Measurements from ENCODE around the gene OR2AG2. TPM values are rescaled to one million over a fixed set of nuclear protein-coding genes. Genes with fewer than 3 reads are reported as not detected.

Gene OR2AG2
- total RNA-seq, 1 donor from 2014 or later: 0.27 TPM

DNA sequence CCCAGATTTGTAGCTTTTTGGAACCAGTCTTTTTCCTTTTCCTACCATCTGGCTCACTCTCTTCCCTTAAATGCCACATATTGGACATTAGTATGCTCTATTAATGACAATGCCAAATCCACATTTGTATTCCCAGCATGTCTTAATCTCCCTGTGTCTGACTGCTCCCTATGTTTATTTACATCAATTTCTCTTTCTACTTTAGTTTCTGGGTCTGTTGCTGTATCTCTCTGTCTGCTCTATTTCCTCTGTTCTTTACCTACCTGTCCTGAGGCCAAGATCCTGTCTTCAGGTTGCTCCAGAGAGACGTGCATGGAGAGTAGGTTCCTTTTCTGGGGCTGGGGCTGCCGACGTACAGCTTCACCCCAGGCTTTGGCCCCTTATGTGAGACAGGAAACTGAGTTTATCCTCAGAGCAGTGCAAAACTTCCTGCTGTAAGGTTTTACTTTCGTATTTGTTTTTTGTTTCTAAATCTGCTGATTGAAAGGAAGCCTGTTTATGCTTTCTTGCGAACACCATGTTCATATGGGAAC is 25.6 kb downstream of the OR2AG2 start:
- DNase-seq (ENCODE audit: low spot score in 2 of 2, unreplicated experiment in 2 of 2): no peak
- H3K4me1 Mint-ChIP-seq: no peaks in the 10 kb centered on the region
- TF ChIP-seq, protein P1, sequence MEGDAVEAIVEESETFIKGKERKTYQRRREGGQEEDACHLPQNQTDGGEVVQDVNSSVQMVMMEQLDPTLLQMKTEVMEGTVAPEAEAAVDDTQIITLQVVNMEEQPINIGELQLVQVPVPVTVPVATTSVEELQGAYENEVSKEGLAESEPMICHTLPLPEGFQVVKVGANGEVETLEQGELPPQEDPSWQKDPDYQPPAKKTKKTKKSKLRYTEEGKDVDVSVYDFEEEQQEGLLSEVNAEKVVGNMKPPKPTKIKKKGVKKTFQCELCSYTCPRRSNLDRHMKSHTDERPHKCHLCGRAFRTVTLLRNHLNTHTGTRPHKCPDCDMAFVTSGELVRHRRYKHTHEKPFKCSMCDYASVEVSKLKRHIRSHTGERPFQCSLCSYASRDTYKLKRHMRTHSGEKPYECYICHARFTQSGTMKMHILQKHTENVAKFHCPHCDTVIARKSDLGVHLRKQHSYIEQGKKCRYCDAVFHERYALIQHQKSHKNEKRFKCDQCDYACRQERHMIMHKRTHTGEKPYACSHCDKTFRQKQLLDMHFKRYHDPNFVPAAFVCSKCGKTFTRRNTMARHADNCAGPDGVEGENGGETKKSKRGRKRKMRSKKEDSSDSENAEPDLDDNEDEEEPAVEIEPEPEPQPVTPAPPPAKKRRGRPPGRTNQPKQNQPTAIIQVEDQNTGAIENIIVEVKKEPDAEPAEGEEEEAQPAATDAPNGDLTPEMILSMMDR (IDR thresholded peaks at IDR 0.05; ENCODE audit: unreplicated experiment): no peak
- H3K9me3 Mint-ChIP-seq: no peaks in the 10 kb centered on the region
- peaks cover 19% of the 10 kb centered on the region for H3K27me3 Mint-ChIP-seq (ENCODE audit: low read depth)
- no peaks in the 10 kb centered on the region for H3K36me3 Mint-ChIP-seq
- H3K4me3 Mint-ChIP-seq: no peak overlapping the region
- no peak overlapping the region for H3K27ac Mint-ChIP-seq

DNA sequence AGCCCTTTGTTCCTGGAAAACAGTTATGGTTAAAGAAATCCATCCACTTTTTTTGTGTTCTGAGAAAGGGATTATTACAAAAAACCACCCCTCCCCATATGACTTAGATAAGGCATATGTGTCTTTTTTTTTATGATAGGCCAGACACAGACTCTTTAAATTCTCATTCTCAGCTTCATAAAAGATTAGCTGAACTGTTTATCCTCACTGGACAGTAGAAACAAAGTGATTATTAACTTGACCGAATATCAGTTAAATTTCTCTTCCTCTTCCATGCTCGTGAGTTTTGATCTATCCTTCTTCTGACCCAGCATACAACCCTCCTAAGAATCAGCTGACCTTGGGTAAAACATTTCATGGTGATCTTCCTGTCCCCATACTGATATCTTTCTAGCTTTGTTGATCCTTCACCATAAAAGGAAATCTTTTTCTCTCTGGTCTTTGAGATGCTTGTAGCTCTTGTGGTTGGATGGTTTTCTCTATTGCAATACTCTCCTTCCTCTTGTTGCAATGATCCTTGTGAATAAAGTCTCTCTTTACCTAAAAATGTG is 26.2 kb downstream of the OR2AG2 start:
- H3K27ac Mint-ChIP-seq: no peak overlapping the region
- H3K27me3 Mint-ChIP-seq (ENCODE audit: low read depth): peaks cover 19% of the 10 kb centered on the region
- H3K9me3 Mint-ChIP-seq: no peaks in the 10 kb centered on the region
- no peak overlapping the region for H3K4me3 Mint-ChIP-seq
- H3K4me1 Mint-ChIP-seq: no peaks in the 10 kb centered on the region
- no peak for DNase-seq (ENCODE audit: low spot score in 2 of 2, unreplicated experiment in 2 of 2)
- no peaks in the 10 kb centered on the region for H3K36me3 Mint-ChIP-seq
- TF ChIP-seq, protein P1 (IDR thresholded peaks at IDR 0.05; ENCODE audit: unreplicated experiment): no peak

DNA sequence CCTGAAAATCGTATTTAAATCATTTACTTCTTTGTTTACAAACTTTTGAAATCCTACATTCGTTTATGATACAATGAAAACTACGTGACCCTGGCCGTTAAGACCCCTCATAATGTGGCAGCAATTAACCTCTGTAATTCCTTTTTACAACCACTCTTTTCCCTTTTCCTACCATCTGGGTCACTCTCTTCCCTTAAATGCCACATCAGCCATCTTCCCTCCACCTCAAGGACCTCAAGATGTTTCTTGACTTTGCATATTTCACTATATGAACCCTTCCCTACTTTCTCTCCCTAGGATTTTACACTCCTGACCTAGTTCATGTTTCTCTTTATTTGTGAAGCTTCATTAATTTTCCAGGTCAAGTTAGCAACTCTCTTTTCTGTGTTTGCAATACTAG is 26.8 kb downstream of the OR2AG2 start:
- Mint-ChIP-seq H3K4me3 (no peak overlapping the region), H3K9me3 (no peaks in the 10 kb centered on the region), H3K36me3 (no peaks in the 10 kb centered on the region), H3K4me1 (no peaks in the 10 kb centered on the region), H3K27ac (no peak overlapping the region), H3K27me3 (ENCODE audit: low read depth) (peaks cover 19% of the 10 kb centered on the region)
- no peak for DNase-seq (ENCODE audit: low spot score in 2 of 2, unreplicated experiment in 2 of 2)
- TF ChIP-seq, protein P1 (IDR thresholded peaks at IDR 0.05; ENCODE audit: unreplicated experiment): no peak

DNA sequence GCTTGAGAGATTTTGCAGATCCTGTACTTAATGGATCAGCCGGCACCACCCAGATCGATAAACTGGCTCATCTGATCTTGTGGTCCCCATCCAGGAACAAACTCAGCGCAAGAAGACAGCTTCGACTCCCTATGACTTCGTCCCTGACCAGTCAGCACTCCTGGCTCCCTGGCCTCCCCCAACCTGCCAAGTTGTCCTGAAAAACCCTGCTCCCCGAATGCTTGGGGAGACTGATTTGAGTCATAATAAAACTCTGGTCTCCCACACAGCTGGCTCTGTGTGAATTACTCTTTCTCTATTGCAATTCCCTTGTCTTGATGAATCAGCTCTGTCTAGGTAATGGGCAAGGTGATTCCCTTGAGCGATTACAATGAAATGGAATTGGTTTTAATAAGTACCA is 29.5 kb downstream of the OR2AG2 start:
- H3K27ac Mint-ChIP-seq: no peak overlapping the region
- no peaks in the 10 kb centered on the region for H3K4me1 Mint-ChIP-seq
- no peaks in the 10 kb centered on the region for H3K9me3 Mint-ChIP-seq
- DNase-seq (ENCODE audit: low spot score in 2 of 2, unreplicated experiment in 2 of 2): no peak
- H3K27me3 Mint-ChIP-seq (ENCODE audit: low read depth): peaks cover 12% of the 10 kb centered on the region
- TF ChIP-seq, protein P1 (IDR thresholded peaks at IDR 0.05; ENCODE audit: unreplicated experiment): no peak
- no peaks in the 10 kb centered on the region for H3K36me3 Mint-ChIP-seq
- no peak overlapping the region for H3K4me3 Mint-ChIP-seq

DNA sequence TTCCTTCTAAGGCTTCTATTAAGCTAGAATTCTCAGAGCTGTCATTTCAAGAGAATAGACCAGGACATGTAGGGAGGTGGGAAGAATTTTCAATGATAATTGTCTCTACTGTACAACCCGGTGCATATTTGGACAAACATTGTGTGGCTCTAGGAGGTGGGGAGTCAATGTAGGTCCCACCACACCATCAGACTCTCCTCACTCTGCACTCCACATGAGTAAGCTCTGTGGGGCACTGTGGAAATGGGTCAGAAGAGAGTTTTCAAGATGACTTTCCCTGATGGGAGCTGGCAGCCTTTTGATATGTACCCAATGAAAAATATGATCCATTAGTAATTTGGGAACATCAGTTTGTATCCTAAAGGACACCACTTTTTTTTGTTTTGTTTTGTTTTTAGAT is 33.2 kb downstream of the OR2AG2 start:
- Mint-ChIP-seq H3K4me3 (no peak overlapping the region), H3K9me3 (peaks cover 7% of the 10 kb centered on the region), H3K36me3 (no peaks in the 10 kb centered on the region), H3K4me1 (peaks cover 2% of the 10 kb centered on the region), H3K27me3 (ENCODE audit: low read depth) (peaks cover 20% of the 10 kb centered on the region), H3K27ac (no peak overlapping the region)
- DNase-seq (ENCODE audit: low spot score in 2 of 2, unreplicated experiment in 2 of 2): no peak
- TF ChIP-seq, protein P1 (IDR thresholded peaks at IDR 0.05; ENCODE audit: unreplicated experiment): no peak

Data from mesothelial cell of epicardium (in vitro differentiated cells).